Stimulated activated CD4-positive, alpha-beta T cell treated with anti-CD3 and anti-CD28 coated beads, Interleukin-15, amount 100 ng/mL, for 1 hour (primary cell): ENCODE measurements around the gene PGF.
"Not testable (repeated sequence)": the region's sequence is repeated elsewhere in the genome, so short reads cannot be mapped to it uniquely, and the experiment has no call there.

Experiments
- DNase-seq, 2 donors: peaks; one replicate each; pipeline ENCODE4 v3.0.0-alpha.2; 2020; ENCODE audit warnings: low read depth in 1 of 2, low spot score in 1 of 2

Gene PGF

DNA sequence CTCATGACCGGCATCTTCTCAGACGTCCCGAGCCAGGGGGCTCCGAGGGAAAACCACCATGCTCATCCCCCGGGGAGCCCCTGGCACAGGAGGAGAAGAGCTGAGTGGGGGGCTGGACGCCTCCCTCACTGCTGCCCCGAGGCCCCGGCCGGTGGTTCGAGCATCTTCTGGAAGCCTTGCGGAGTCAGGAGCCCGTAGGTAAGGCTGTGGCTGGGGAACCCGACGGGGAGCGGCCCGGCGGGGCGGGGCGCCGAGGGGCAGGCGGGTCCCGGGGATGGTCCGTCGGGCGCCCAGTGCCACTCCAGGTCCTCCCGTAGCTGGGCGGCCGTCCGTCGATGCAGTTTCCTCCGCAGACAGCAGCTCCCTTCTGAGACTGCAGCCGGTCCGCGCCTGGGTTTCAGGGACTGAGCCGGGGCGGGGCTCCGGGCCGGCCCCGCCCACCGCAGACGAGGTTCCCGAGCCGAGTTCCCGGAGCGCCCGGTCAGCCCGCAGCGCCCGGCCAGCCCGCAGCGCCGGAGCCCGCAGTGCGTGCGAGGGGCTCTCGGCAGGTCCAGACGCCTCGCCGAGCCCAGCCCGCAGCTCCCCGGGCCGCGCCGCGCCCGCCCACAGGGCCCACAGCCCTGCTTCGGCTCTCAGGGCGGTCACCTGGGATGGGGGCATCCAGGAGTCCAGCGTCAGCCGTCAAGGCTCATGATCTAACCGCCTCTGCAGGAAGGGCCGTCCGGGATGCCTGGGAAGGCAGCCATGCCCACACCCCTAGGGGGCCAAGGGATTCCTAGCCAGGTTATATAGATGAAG is at the start of gene PGF:
Gene PGF (minus strand): TSS at position 369 of the 798 bp plus-strand sequence. CDS start 355 bp downstream, at position 14.
- DNase-seq: no peak

DNA sequence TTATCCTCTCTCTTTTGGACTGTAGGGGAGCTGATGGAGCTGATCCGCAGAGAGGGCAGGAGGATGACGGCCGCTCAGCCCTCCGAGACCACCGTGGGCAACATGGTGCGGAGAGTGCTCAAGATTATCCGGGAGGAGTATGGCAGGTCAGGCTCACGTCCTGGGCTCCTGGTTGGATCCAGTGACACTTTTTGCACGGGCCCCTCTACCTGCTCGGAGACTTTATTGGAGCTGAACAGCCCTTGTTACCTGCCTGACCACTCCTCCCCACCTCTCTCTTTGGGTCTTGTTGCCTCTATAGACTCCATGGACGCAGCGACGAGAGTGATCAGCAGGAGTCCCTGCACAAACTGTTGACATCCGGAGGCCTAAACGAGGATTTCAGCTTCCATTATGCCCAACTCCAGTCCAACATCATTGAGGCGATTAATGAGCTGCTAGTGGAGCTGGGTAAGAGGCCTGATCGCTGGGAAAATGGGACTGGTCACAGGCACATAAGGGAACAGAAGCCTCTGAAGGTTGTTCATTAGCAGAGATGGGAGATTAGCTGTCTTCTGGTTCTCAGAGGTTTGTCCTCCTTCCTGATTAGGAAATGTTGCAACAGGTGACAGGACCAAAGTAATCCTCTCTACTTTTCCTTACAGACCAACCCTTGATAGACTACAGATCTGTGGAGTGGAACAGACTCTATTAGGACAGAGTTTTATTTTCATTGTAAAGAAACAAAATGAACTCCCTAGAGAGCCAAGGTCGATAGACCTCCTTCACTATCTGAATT is 48.0 kb upstream of the PGF start:
- DNase-seq: no peak

DNA sequence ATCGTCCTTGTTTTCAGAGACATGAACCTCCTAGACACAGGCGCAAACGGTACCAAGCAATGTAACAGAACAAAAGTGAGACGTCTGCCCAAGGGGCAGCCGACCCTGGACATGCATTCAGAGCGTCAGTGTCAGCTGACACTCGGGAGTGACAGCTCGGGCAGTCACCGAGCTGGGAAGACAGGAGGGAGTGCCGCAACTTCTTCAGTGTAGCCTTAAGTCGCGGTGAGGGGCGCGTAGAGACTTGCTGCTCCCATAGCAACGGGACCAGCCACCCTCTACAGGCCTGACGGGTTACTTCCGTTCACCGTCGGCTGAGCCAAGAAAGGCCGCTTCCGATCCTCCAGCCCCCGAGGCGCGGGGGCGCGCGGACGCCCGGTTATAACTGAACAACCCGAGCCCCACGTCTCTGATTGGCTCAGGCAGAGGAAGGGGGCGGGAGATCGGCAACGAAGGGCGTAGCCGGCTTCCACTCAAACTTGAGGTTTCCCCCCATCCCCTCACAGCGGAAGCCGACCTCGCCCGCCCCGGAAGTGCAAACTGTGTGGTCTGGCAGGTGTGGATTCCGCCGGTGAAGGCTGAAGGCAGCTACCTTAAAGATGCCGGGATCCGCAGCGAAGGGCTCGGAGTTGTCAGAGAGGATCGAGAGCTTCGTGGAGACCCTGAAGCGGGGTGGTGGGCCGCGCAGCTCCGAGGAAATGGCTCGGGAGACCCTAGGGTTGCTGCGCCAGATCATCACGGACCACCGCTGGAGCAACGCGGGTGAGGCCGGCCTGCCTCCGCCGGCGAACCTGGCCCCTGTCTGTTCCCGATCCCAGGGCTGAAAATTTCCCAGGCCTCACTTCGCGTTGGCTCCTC is 47.2 kb upstream of the PGF start, which contains the start of gene EIF2B2:
Gene EIF2B2 (plus strand): TSS at position 530 of the 858 bp plus-strand sequence. CDS start 70 bp downstream, at position 600.
- DNase-seq: peak; percentile 98

DNA sequence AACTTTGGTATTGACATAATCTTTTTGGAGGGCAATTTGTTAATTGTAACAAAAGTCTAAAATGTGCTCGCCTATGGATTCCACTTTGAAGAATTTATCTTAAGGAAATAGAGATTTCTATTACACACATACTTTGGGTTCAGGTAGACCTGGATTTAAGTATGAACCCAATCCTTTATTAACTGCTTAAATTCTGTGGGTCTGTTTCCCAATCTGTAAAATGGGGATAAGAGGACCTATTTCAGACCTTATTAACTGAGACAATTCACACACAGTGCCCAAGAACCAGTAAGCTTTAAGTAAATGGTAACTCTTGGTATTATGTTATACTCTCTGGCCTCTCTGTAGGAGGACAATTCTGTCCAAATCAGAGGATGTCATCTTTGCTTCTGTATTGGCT is 46.5 kb upstream of the PGF start:
- no peak for DNase-seq

DNA sequence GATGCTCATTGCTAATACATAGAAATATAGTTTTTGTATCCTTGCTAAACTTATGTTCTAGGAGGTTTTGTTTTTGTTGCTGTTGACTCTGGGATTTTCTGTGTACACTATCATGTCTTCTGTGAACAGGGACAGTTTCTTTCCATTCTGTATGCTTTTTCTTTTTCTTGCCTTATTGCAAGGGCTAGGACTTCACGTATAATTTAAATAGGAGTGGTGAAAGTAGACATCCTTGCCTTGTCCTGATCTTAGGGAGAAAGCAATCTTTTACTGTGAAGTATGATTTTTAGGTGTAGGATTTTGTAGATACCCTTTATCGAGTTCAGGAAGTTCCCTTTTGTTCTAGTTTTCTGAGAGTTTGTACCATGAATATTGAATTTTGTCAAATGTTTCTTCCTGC is 45.9 kb upstream of the PGF start:
- DNase-seq: no peak

DNA sequence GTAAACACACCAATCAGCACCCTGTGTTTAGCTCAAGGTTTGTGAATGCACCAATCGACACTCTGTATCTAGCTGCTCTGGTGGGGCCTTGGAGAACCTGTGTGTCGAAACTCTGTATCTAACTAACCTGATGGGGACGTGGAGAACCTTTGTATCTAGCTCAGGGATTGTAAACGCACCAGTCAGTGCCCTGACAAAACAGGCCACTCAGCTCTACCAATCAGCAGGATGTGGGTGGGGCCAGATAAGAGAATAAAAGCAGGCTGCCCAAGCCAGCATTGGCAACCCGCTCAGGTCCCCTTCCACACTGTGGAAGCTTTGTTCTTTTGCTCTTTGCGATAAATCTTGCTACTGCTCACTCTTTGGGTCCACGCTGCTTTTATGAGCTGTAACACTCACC is 40.4 kb upstream of the PGF start:
- DNase-seq: not testable (repeated sequence)

DNA sequence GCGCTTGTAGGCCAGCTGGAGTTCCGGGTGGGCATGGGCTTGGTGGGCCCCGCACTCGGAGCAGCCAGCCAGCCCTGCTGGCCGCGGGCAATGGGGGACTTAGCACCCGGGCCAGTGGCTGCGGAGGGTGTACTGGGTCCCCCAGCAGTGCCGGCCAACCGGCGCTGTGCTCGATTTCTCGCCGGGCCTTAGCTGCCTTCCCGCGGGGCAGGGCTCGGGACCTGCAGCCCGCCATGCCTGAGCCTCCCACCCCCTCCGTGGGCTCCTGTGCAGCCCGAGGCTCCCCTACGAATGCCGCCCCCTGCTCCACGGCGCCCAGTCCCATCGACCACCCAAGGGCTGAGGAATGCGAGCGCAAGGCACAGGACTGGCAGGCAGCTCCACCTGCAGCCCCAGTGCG is 38.8 kb upstream of the PGF start:
- not testable (repeated sequence) for DNase-seq

DNA sequence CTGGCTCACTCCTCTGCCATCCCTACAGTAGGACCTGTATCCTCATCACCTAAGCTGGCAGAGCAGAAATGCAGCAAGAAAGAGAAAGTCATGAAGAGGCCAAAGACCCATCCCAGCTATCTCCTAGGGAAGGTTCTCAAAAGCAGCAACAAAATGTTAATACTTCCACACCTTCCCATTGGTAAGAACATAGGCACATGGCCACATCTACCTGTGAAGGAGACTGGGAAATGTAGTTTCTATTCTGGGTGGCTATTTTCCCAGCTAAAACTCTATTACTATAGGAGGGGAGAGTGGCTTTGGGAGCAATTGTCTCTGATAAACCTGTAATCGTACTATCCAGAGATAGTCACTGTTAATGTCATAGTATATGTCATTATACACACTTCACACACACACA is 33.6 kb upstream of the PGF start:
- DNase-seq: no peak

DNA sequence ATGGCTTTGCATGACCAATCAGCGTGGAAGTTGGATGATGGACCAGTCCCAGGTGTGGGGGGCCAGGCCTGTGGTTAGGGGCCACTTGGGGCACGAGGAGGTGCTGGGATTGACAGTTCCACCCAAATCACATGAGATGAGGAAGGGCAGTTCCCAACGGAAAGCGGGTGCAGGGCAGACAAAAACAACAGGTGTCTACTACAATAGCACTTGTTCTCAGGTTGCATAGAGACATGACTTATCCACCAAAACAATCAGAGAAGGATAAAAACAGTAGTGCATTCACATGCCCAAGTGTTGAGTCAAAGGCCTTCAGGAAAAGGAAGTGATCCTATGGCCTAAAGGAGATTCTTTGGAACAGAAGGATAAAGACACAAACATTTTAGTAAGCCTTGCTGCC is 32.7 kb upstream of the PGF start:
- DNase-seq: no peak

DNA sequence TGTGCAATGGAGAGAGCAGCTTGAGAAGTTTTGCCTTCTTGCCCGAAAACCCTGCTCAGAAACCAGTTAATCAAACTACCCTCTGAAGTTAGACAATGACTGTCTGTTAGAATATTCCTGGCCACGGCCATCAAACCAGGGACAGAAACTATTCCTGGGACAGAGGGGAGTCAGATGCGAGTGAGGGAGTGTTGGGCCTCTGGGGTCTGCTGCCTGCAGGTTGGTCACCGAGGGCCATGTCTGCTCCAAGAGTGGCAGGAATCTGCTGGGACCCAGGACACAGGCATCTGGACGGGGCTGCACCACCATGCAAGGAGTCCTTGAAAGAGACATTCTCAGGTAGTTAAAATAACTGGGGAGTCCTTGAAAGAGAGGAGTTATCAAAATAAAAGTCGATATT is 30.4 kb upstream of the PGF start:
- DNase-seq: no peak

DNA sequence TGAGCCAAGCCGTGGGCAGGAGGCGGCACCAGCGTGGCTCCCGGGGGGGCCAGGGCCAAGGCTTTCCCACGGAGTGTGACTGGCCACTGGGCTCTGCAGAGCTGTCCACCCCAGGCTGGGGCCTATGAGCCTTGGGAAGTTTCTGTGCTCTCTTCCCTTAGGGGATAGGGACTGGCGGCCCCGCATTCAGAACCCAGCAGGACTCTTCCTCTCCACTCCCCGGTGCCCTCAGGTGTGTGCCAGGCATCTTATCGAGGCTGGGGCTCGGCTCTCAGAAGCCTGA is 29.6 kb upstream of the PGF start:
- DNase-seq: no peak

DNA sequence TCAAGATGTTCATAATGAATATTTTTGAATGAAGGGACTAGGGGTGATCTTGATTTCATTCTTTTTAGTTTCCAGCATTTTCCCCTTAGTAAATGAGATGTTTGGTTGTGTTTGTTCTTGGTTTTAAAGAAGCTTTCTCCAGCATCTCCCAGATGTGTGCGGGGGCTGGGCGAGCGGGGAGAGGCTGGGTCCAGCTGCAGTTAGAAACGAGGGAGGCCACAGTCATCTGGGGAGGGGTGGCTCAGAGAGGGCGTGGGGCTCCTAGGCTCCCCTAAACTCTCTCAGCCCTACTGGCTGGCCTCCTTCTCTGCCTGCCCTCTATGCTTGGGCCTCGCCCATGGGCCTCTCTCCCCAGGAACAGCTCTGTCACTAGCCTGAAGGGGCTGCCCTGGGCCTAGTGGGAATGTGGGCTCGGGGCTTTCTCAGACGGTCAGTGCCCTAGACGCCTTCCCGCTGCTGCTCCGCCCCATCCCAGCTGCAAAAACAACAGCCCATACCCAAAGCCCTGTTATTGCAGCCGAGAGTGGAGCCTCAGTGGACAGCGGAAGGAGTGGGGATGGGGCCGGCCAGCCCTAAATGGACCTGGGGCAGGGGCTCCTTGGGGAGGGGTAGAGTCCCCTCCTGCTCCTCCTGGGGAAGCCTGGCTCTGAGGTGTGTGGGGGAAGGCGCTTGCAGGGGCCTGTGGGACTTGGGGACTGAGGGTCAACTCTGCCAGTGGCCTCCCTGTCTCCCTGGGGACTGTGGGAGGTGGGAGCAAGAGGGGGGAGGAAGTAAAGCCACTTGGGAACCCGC is 29.0 kb upstream of the PGF start:
- DNase-seq: no peak

DNA sequence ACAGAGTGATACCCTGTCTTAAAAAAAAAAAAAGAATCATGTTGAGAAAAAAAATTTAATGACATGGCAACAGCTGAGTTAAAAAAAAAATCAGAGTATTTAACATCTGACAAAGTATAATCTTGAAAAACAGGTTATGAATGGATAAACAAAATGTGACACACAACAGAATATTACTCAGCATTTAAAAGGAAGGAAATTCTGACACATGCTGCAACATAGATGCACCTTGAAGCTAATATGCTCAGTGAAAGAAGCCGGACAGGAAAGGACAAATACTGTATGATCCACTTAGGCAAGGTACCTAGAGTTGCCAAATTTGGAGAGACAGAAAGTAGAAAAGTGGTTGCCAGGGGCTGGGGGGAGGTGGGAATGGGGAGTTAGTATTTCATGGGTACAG is 27.9 kb upstream of the PGF start:
- no peak for DNase-seq

DNA sequence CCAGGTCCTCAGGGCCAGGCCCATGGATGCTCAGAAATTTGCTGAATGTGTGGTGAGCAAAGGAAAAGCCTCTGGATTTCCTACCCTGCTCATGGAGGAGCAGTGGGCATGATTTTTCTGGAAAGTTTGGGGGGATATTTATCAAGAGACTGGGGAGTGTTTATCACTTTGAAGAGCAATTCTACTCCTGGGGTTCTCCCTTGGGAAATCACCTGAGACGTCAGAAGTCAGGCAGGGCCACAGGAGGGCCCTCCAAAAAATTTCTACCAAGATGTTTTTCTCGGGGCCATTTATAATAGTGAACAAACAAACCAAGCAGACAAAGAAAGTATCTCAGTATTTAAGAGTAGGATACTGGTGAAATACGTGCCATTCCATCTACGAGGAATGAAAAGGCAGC is 27.3 kb upstream of the PGF start:
- DNase-seq: no peak

DNA sequence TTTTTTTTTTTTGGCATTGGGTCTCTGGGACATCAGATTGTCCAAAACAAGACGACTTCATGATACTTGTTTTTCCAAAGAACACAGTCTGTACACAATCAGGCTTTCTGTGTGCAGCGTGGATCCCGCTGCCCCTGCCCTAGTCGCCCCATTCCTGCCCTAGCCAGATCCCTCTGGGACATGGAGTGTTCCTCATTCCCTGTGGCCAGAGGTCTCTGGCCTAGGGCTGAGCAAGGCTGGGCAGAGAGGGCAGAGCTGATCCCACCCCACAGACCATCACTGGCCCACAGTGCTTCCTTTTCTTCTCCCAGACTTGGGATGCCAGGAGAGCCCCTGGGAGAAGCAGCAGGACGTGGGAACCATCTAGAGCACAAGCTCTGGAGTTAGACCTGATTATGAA is 26.4 kb upstream of the PGF start:
- DNase-seq: no peak

DNA sequence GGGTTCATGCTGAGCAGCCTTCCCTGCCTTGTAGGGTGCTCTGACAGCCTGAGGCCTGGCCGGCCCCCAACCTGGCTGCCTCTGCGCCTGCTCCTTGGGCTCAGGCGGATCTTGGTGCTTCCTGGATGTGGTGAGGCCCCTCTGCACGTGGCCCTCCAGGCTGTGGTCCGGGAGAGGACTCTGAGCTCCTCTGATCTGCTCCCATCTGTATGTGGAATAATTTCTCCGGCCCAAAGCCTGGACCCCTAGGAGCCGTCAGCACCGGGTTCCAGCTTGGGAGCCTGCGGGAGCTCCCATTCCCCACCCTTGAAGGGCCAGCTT is 26.0 kb upstream of the PGF start:
- DNase-seq: no peak

DNA sequence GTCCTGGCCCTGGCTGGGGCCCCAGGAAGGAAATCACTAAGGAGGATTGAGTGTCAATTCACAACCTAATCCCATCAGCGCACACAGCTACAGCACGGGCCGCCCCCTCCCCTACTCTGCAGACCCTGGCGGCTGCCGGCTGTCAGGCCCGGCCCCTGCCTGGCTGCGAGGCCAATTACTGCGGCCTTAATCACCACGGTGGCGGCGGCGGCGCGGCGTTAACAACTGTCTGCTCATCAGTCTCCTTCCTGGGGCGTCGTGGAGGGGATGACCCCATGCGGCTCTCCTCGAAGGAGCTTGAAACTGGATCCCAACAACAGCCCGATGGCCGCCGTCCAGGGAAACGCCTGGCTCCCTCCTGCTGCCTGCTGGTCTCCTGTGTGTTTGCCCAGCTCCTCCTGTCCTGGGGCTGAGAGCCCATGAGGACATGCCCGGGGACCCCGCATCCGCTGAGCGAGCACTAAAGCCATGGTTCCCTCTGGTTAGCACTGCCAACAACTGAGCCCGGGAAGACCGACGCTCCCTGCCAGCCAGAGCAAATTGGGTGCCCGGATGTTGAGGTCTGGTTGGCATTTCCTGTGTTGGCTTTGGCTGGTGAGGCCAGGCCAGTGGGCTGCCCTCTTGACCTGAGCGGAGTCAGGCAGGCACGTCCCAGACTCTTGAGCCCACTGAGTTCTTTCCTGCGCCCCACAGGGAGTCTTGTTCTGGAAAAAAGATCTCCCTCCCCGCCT is 25.5 kb upstream of the PGF start:
- DNase-seq: no peak

DNA sequence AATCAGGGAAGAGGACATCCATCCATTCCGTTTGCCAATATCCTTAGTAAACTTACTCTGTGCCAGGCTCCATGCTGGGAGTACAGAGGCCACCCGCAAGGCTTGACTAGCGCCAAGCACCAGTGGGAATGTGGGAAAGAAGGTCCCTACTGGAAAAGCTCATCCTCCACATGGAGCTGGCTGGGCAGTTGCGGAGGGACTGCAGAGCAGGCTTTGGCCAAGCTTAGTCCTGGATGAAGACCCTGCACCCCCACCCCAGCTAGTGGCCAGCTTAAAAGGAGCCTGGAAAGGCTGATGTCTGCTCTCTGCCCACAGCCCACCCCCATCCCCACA is 25.0 kb upstream of the PGF start:
- no peak for DNase-seq

DNA sequence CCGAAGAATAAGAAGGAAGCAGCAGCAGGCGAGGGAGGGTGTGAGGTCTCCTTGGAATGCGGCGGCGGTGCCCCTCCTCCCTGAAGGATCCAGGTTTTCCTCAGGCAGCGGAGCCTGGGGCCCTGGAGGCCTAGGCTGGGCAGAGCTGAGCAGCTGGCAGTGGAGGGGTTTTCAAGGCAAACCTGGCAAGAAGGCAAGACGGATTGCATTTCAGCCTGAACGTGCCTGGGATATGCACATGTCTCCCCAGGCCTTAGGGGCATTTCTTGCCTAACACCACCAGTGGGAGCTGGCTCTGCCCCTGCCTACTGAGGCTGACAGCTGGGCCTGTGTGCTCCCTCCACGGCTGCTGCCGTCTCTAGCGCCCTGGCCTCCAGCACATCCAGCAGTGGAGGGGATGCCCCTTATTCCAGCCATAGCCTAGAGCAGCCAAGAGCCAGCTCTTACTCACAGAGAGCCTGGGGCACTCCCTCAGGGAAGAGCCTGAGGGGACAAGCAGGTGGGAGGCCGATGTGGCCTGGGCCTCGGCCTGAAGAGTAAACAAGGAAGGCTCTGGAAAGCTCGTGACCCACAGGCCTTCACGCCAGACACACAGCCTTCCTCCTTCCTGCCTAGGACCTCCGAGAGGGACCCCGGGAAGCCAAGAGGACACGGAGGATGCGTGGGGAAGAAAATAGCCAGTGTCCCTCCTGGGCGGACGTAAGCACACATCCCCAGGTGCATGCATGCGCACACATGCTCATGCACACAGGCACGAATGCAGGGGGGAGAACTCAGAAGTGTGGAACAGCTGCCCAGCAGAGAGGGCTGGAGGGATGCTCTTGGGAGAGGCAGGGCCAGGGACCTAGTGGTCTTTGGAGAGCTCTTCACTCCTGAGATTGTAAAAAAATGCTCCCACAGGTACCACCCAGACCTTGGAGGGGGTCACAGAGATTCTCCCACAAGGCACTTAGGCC is 24.3 kb upstream of the PGF start:
- DNase-seq: no peak
